ENCODE data around the gene HNMT.

The HNMT gene

GRCh38 chr2:137930146-137930545 lies 34.1 kb upstream of the HNMT start:
- TF ChIP-seq ZFX (IDR thresholded peaks at IDR 0.05; ENCODE audit: borderline replicate concordance), result no peak
- no peak for TF ChIP-seq CTCF (IDR thresholded peaks at IDR 0.05)
- H3K27ac ChIP-seq, result no peak overlapping the region

DNA sequence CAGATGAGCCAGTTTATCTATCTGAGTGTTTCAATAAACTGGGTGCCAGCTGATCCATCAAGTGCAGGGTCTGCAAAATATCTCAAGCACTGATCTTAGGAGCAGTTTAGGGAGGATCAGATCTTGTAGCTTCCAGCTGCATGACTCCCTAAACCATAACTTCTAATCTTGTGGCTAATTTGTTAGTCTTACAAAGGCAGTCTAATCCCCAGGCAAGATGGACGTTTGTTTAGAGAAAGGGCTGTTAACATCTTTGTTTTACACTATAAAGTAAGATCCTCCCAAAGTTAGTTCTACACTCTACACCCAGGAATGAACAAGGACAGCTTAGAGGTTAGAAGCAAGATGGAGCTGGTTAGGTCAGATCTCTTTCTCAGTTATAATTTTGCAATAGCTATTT lies 28.7 kb upstream of the HNMT start:
- TF ChIP-seq CTCF (IDR thresholded peaks at IDR 0.05) (no peak), ZFX (IDR thresholded peaks at IDR 0.05; ENCODE audit: borderline replicate concordance) (no peak)

DNA sequence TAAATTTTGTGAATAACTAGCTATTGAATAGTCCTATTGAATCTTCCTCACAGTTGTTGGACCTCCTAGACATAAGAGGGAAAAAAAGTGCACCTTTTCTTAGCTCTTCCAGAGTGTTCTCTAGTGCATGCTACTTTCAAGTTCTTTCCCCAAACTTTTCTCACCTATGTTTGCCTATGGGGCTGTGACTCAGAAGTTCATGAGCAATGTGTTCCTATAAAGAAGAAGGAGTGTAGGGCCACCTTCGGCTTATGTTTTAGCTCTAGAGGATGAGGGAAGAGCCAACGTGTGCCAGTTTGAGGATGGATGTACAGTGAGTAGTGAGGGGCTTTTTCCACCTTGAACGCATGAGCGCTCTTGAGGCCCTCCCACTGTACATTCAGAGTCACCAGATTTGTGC lies 27.0 kb upstream of the HNMT start:
- TF ChIP-seq ZFX (IDR thresholded peaks at IDR 0.05; ENCODE audit: borderline replicate concordance) (no peak), CTCF (IDR thresholded peaks at IDR 0.05) (no peak)
- no peak overlapping the region for H3K27ac ChIP-seq

More for the DNA sequence above, 28.7 kb upstream of the HNMT start:
- H3K27ac ChIP-seq, result no peak overlapping the region

DNA sequence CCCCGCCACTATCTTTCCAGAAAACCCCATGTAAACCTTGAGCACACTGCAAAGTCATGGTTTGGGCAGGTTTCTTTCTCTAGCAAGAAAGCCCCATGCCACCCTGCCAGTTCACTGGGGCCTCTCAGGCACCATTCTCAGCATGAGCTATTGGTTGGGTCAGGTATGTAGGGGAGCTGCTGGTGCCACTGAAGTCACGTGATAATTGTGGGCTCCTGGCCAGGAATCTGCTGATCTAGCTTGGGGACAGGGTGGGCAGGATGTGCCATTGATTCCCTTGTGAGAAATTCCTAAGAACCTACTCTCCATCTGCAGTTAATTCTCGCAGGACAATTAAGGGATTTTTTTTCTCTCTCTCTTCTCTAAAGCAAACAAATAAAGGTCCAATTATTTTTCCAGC lies 26.5 kb upstream of the HNMT start:
- no peak for TF ChIP-seq CTCF (IDR thresholded peaks at IDR 0.05)
- TF ChIP-seq ZFX (IDR thresholded peaks at IDR 0.05; ENCODE audit: borderline replicate concordance), result no peak
- H3K27ac ChIP-seq, result no peak overlapping the region

- TF ChIP-seq ZFX (IDR thresholded peaks at IDR 0.05; ENCODE audit: borderline replicate concordance), result no peak
- no peak for TF ChIP-seq CTCF (IDR thresholded peaks at IDR 0.05)
- H3K27ac ChIP-seq, result no peak overlapping the region
Measured at GRCh38 chr2:137938204-137938603, 26.1 kb upstream of the HNMT start.

DNA sequence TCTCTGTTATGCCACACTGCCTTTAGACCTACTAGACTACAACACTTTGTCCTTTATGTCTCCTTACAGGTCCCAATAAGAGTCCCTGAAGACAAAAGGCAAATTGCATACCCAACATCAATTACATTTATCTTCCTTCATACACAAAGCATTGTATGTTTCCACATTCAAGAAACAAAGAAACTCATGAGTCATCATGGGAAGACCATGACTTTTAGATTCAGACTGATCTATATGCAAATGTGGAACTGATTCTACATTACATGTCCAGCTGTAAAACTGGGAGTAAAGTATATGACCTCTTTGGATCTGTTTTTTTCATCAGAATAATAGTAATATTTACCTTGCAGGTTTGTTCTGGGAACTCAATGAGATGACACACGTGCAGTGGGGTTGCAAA lies 25.2 kb upstream of the HNMT start:
- no peak overlapping the region for H3K27ac ChIP-seq
- TF ChIP-seq CTCF (IDR thresholded peaks at IDR 0.05) (no peak), ZFX (IDR thresholded peaks at IDR 0.05; ENCODE audit: borderline replicate concordance) (no peak)

DNA sequence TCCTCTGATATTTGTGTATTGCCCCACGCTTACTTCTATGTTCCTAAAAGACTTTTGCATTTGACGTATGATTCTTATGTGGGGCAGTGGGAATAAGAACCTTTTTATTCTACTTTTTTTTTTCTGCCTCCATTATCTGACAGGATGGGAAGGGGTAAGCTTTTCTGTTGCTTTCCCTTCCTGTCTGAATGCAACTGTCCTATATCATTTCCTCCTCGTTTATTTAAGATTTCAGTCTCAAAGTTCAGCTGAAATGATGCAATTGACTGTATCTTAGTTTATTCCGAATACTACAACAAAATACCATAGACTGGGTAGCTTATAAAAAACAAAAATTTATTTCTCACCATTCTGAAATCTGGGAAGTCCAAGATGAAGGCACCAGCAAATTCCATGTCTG lies 24.1 kb upstream of the HNMT start:
- TF ChIP-seq CTCF (IDR thresholded peaks at IDR 0.05) (no peak), ZFX (IDR thresholded peaks at IDR 0.05; ENCODE audit: borderline replicate concordance) (no peak)
- no peak overlapping the region for H3K27ac ChIP-seq

Measured in 22Rv1 (cell line).